ENCODE results near the gene TLR3.
"Not testable (repeated sequence)": the region's sequence is repeated elsewhere in the genome, so short reads cannot be mapped to it uniquely, and the experiment has no call there.

The TLR3 gene

DNA sequence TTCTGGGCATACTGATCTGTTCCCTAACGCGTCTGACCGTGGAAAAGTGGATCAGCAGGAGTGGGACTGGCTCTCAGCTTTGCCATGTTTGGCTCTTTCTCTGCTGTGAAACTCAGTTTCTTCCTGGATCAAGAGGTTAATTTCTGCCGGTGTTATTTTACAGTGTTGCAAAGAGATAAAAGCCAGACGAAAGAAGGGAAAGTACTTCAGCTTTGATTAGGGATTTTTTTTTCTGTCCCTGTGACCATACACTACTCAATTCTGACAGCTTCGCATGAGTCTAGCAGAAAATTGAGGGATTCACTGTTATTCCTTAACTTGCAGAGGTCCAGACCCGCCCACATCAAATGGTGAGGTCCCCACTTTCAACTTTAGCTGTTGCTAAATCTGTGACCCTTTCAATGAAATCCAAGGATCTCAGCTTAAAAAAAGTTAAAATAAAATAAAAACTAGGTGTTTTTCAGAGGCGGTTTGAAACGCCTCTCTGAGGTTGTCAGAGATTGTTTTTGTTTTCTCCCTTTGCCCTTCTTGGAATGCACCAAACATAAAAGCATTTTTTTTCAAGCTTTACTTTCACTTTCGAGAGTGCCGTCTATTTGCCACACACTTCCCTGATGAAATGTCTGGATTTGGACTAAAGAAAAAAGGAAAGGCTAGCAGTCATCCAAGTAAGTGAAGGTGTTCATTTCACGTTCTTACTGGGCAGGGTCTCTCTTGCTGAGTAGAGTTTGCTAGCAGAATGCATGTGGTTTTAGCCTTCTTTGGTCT, at the start of gene TLR3:
TSS of gene TLR3 (plus strand) at position 576 of the 768 bp plus-strand sequence. CDS start 7,464 bp downstream, outside the sequence.
- no peak for DNase-seq

DNA sequence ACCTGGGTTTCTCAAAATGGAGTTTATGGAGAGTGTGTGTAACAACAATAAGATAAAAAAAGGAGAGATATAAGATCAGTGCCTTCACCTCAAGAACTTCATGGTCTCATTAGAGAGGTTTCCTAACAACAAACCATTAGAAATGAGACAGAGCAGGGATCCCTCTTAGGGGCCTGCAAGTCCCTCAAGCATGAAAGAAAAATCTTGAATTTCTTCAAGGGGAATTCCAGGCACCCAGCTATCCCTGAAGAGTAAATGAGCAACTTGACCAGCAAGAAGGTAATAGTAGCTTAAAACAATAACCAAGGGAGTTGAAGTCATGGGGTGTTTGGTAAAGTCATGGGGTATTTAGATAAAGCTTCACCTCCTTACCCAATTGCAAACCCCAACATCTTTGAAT, 49.7 kb upstream of the TLR3 start:
- no peak for DNase-seq

DNA sequence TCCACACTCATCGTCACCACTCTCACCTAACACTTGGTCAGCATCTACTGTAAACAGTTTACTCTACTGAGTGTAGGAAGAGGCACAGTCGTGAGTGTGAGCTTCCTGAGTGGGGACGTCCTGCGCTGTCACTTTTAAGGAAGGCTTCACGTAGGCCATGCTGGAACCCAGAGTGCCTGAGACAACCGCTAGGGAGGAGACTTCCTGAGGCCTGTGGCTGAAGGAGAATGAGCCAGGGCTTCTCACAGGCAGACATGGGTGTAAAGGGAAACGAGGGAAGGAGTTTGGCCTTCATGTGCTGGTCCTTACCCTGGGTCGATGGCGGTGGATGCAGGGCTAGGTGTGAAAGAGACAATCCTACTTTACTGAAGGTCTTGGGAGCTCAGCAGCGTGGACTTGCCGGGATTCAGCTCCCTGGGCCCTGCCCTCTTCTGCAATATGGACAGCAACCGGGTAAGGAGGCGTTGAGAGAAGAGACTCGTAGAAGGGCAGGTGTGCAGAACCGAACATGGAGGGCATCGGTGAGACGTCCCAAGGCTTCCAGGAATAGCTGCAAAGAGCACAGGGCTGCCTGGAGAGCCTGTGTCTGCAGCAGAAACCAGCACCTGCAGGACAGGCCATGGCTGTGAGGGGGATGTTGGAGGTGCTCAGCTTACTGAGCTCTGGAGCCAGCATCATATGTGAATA, 48.7 kb upstream of the TLR3 start:
- no peak for DNase-seq

DNA sequence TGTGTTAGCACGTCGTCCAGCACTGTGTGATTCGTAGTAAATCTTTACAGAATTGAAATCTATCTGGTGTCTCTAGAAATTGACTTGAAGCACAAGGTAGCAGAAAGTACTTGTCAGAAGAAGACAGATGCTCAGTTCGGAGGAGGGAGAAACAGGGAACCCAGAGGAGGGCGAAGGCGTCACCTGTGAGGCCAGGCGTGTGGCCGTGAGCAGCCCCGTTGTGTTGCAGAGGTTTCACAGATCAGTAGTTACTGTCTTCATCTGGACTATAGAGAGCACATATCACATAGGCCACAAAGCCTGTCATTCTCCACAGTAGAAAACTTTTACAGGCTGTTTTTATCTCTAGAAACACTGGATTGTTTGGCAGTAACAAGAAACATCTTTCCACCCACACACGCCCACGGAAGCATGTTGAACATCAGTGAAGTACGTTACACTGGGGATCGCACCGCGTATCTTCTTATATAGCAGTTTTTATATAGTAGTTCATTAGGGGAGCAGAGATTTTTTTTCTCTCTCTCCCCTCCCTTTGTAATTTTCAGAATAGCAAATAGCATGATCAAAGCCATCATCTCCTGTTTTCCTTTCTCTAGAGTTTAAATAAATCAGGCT, 48.1 kb upstream of the TLR3 start:
- DNase-seq = no peak

DNA sequence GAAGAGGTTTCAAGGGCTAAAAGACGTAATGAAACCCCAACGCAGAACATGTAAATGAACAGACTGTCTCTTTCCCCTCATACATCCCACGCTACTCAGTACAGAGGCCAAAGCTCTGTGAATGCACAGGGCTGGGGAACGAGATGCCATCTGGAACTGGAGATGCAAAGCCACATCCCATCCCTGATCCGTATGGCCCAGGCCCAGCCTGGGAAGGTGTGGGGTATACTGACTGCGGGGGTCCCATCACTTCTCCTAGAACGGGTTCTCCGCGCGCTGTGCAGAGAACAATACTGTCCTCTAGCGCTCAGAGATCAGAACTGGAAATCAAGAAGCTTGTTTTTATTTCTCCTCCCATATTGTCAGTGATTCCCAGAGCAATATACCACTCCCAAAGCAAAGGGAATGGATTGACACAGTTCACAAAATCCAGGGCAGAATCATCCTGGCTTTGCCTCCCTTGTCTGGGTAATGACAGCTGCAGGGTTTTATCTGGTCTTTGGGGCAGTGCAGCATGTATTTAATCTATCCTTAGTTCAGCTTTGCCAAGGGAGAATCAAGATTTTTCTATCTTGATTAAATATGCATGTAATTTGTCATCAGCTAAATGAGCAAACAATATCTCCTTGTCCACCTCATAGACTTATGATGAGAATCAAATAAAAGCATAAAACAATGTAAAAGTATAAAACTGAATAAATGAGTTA, 47.3 kb upstream of the TLR3 start:
- no peak for DNase-seq

DNA sequence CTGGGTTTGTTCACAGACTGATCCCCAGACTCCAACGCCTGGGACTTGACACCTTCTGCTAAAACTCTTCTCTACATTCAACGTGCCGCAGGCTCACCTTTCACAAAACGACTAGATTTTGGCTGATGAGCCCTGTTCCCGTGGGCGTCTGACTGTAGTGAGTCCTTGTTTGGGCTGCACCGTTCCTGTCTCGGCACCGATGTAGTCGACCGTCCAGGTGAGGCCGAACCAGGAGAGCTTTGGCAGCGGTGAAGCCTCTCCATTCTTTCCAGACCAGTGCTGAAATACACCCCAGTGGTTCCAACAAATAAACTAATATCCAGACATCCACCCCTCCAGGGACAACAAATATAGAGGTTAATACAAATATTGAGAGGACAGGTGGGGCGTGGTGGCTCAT, 45.0 kb upstream of the TLR3 start:
- no peak for DNase-seq

DNA sequence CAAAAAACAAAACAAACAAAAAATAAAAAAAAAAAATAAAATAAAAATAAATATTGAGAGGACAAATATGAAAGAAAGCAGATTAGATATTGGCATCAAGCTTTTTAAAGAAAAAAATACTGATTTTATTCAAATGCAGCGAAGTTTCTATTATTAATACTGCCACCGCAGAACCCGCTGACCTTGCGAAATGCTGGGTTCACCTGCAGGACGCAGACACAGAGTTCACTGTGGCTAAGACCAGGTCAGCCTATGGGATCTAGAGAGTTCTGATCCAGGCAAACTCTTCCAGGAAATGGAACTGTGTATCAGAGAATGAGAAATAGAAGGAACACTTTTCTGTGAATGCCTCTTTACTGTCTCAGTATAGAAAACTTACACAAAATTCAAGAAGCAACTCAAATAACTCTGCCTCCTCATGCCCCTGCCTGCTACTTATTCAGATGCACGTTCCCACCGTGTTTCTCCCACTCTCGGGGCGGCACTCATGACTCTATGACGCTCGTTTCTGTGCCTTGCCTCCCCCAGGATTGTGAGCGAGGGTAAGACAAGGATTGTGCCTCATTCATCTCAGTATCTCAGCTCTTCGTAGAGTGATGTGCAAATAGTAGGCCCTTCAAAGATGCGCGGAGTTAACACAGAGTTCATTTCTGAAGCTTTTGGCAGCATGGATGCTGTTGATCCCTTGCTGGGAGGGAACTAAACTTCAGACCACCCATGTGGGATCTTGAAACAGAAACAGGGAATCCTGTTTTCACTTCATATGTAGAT, 44.1 kb upstream of the TLR3 start:
- DNase-seq = no peak

DNA sequence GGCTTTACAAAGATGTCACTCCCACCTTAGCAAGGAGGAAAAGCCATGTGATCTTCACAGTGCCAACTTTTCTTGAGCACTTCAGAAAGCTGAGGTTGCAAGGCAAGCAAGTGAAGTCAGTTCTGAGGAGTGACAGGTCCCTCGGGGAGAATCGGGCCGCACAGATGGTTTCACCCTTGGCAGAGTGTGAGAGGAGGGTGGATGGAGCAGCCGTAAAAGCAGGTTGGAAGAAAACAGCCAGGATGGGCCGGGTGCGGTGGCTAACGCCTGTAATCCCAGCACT, 43.6 kb upstream of the TLR3 start:
- DNase-seq = no peak

DNA sequence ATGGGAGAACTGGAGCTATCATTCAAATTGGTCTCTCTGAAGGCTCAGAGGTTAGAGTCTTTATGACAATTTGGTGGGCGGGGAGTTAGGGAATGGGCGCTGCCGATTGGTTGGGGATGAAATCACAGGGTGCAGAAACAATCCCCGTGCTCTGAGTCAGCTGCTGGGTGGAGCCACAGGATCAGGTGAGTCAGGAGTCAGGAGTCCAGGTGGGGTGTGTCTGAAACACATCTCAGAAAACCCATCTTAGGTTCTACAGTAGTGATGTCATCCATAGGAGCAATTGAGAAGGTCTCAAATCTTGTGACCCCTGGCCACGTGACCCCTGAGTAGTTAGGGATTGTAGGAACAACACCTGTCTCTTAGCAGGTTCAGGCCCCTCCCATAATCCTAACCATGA, 41.6 kb upstream of the TLR3 start:
- no peak for DNase-seq

DNA sequence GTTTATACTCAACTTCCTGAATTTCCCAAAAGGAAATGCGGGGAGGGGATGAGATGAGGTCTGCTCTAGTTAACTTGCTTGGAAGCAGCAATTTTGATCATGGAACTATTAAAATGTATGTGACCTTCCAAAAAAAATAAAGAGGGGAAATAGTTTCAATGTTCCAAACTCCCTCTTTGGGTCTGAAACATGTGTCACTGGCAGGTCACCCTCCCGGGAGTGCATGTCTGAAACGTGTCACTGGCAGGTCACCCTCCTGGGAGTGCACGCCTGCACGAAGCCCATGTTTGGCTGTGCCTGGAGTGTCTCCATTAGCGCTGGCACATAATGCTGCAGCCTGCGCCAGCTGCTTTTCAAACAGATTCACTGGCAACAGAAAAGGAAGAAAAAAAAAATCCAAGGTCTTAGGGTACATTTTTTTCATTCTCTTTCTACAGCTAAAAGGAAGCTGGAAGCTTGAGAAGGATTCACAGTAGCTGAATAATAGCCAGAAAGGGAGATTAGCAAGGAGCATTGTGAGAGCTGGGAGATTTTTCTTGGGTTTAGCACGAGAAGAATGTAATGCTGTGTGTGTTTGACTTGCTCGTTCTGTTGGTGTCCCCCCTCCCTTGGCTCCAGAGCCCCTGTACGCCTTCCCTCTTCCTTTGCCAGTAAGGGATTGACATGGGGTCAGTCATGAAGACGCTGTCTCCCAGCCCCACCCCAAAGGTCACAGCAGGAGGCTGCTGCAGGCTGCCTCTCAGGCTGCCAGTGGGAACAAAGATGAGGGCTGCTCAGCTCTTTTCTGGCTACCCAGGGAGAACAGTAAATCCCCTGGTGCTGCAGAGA, 39.2 kb upstream of the TLR3 start:
- DNase-seq = no peak

DNA sequence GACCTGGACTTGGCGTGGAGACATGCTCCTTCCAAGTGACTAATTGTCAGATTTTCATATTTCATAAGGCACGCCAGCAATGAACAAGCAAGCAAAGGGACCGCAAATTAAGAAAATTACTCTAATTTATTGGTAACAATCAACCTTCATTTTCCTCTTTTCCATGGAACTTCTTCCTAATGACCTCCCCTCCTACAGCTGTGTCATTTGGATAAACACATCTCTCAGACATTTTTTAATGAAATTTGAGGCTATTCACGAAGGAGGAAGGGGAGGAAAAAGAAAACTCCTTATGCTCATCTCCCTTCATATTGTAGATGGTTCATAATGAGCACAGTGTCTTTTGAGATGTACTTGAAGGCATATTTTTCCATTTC, 38.6 kb upstream of the TLR3 start:
- DNase-seq = no peak

DNA sequence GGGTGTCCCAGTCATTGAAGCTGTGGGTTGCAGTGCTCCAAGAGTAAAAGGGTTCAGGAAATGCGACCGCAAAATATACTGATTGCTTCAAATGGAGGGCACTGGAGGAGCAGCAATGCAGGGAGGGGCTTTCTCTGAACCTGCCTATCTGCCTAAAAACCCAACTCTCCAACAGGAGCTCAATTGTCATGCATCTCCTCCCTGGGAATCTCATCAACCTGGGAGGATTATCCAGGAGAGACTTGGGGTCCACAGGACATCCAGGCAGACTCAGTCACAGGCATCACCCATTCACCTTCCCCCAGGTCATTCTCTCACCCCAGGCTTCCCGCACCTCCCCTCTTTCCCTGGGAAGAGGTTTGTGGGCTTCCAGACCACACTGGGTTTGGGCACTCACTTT, 38.2 kb upstream of the TLR3 start:
- DNase-seq = no peak

DNA sequence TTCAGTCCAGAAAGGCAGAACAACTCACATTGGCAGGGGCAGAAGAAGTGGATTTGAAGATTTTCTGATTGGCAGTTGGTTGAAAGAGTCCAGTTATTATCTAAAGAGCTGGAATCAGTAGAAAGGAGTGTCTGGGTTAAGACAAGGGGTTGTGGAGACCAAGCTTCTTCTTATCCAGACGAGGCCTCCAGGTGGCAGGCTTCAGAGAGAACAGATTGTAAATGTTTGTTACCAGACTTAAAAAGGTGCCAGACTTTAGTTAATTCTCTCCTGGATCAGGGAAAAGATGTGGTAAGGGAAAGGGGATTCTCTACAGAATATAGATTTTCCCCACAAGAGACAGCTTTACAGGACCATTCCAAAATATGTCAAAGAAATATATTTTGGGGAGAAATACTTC, 36.7 kb upstream of the TLR3 start:
- DNase-seq = no peak

DNA sequence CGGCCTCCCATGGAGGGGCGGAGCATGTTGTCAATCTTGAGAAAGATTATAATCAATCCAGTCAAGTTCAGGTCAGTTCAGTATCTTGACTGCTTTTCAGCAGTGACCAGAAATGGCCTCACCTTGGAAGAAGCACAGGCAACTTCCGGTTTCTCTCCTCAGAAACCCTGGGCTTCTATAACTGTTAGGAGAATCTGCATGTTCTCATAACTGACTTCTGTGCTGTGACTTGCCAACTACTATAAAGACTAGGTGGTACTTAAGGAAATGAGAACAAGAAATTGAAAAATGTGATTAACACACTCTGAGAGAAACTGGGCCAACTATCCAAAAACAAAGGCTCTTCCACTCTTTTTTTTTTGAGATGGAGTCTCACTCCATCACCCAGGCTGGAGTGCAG, 35.9 kb upstream of the TLR3 start:
- no peak for DNase-seq

DNA sequence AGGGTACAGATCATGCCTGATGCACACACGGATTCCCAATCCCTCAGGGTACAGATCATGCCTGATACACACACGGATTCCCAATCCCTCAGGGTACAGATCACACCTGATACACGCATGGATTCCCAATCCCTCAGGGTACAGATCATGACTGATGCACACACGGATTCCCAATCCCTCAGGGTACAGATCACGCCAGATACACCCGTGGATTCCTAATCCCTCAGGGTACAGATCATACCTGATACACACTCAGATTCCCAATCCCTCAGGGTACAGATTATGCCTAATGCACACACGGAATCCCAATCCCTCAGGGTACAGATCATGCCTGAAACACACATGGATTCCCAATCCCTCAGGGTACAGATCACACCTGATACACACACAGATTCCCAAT, 34.3 kb upstream of the TLR3 start:
- not testable (repeated sequence) for DNase-seq

DNA sequence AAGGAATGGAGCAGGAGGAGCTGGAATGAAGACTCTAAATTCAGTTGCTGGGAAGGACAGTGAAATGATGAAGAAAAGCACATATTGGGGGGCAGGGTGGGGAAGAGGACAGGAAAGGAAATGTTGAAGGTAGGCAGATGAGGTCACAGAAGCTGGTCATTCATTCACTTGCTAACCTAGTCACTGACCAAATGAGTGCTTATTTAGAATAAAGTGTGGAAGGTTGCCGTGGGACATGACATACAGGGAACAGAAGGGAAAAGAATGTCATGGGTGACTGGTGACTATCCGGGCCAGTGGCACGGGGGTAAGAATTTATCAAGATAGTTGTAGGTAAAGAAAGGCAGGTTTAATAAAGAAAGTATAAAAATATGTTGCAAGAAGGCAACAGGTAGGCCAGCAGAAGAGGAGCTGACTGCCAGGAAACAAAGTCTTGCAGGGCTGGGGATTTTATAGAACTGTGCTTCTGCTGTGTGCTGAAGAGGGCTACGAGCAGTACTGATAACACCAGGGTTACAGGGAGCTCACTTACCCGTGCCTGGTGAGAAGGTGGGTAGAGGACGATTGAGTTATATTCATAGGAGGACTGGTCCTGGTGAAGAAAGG, 31.9 kb upstream of the TLR3 start:
- no peak for DNase-seq

DNA sequence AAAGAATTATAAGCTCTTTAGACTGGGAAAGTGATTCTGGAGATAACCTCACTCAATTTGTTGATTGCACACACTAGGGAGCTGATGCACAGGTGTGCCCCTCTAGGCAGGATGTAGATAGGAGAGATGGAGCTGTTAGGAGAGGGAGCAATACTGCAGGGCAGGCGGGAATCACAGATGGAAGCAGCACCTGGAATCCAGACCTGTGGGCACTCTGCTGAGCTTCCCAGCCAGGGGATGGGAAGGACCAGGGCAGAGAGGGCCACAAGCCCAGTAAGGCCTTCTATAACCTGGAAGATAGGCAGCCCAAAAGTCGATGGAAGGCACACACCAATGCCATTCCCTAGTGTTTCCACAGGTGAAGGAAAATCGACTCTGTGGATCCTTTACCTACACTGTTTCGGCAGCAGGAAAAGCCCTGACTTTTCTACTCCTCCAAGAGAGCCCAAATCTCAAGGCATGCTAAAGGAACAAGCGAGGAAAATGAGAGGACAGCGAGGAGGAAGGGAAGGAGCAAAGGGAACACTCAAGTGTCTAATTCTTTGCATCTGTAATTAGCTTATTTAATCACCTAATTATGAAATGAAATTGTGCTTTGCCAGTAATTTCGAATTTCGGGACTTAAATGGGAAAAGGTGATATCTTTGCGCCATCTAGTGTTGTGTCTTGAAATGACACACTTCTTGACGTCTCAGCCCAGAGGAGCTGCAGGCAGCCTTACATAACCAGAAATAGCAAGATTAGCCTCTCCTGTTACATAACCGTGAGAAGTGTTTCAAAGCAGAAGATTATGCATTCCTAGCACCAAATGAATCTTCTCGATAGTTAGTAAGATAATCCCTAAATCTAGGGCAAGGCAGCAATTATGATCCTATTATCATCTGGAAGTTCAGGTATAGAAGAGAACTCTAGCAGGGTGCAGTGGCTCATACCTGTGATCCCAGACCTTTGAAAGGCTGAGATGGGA, 31.0 kb upstream of the TLR3 start:
- DNase-seq = no peak

DNA sequence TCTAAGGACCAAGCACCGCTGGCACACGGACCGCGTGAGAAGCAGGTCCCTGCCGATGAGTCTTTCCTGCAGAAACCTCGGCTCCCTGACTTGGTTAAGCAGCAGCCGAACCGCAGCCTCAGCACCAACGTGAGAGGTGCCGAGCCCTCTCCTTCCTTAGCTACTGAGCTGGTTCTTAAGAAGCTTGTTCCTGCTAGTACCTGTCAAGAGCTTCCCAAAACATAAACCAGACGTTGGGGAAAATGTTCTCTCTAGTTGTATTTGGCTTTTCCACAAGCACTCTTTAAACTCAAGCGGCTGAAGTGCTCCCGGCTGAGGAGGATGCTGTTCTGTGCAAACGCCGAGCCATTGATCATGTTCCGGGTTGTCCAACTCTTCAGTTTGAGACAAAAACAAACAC, 29.3 kb upstream of the TLR3 start:
- DNase-seq = no peak

DNA sequence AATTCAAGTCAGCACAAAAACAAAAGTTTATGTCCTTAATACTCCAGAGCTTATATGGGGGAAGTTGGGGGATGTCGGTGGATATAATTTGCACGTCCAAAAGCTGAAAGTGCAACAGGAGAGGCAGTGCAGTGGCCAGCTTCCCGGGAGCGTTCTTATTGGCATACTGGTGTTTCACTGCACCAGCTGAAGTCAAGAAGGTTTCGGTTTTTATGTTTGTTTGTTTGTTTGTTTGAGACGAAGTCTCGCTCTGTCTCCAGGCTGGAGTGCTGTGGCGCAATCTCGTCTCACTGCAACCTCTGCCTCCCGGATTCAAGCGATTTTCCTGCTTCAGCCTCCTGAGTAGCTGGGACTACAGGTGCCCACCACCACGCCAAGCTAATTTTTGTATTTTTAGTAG, 28.6 kb upstream of the TLR3 start:
- no peak for DNase-seq

DNA sequence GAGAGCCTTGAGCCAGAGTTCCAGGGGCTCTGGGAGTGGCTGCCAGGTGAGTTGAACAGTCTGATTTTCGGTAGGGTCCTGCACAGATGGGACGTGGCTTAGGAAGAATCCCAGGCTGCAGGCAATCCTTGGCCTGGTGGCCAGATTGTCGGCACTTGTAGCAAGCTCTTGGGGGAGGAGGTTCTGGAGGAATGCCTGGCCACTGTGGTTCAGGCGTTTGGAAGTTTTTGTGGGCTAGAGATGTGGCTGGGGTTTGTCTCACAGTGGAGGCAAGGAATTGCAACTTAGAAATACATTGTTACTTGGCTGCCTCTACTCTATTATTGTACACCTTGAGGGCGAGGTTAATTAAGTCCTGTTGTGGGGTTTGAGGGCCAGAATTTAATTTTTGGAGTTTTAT, 21.5 kb upstream of the TLR3 start:
- DNase-seq = not testable (repeated sequence)

DNA sequence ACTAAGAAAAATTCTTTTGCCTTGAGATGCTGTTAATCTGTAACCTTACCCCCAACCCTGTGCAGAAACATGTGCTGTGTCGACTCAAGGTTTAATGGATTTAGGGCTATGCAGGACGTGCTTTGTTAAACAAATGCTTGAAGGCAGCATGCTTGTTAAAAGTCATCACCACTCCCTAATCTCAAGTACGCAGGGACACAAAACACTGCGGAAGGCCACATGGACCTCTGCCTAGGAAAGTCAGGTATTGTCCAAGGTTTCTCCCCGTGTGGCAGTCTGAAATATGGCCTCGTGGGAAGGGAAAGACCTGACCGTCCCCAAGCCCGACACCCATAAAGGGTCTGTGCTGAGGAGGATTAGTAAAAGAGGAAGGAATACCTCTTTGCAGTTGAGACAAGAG, 18.8 kb upstream of the TLR3 start:
- not testable (repeated sequence) for DNase-seq
